Measurements from ENCODE around the gene TOMM34. TPM values are rescaled to one million over a fixed set of nuclear protein-coding genes. Genes with fewer than 3 reads are reported as not detected.
A peak's percentile ranks its signal among the peaks of the same experiment; 100 is the strongest.

The TOMM34 gene
- total and polyA plus RNA-seq, 9 of the 15 experiments (the other 6 are each of a cell fraction or from before 2014, with no cell fraction given) = 18.1 to 69.4 (median 41.7) TPM

GRCh38 chr20:44966030-44966961, 6.1 kb upstream of the TOMM34 start, which contains the start of gene STK4 (continued):
- TF ChIP-seq, protein P1, sequence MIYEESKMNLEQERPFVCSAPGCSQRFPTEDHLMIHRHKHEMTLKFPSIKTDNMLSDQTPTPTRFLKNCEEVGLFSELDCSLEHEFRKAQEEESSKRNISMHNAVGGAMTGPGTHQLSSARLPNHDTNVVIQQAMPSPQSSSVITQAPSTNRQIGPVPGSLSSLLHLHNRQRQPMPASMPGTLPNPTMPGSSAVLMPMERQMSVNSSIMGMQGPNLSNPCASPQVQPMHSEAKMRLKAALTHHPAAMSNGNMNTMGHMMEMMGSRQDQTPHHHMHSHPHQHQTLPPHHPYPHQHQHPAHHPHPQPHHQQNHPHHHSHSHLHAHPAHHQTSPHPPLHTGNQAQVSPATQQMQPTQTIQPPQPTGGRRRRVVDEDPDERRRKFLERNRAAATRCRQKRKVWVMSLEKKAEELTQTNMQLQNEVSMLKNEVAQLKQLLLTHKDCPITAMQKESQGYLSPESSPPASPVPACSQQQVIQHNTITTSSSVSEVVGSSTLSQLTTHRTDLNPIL (CRISPR knock-in tag; IDR thresholded peaks at IDR 0.05) = no peak
- TF ChIP-seq ZBTB26 (CRISPR knock-in tag; IDR thresholded peaks at IDR 0.05) (no peak), HMGN3 (IDR thresholded peaks at IDR 0.05; ENCODE audit: borderline replicate concordance, extremely low read depth, insufficient read length, low read depth, low read length) (peak; percentile 94), NCOR1 (IDR thresholded peaks at IDR 0.05) (no peak), ZNF695 (CRISPR knock-in tag; IDR thresholded peaks at IDR 0.05) (no peak), BMI1 (IDR thresholded peaks at IDR 0.05; ENCODE audit: low read length) (no peak), HNRNPLL (IDR thresholded peaks at IDR 0.05; ENCODE audit: low read depth, low read length, poor library complexity, severe bottlenecking) (peak; percentile 63), TOE1 (IDR thresholded peaks at IDR 0.05; ENCODE audit: borderline replicate concordance) (peak; percentile 99), TOE1 (CRISPR knock-in tag; IDR thresholded peaks at IDR 0.05; ENCODE audit: borderline replicate concordance, low read depth) (no peak), PHF8 (IDR thresholded peaks at IDR 0.05; ENCODE audit: borderline replicate concordance, low read length) (peak; percentile 90), EP300 (IDR thresholded peaks at IDR 0.05; ENCODE audit: low read length) (no peak), TCF7L2 (IDR thresholded peaks at IDR 0.05; ENCODE audit: low read depth, low read length) (no peak), ZBTB33 (CRISPR knock-in tag; IDR thresholded peaks at IDR 0.05) (peak; percentile 21; the same call in 1 of the 2 replicates), ZNF24 (IDR thresholded peaks at IDR 0.05) (peak; percentile 31; the same call in 1 of the 2 replicates)
- TF ChIP-seq, protein P2, sequence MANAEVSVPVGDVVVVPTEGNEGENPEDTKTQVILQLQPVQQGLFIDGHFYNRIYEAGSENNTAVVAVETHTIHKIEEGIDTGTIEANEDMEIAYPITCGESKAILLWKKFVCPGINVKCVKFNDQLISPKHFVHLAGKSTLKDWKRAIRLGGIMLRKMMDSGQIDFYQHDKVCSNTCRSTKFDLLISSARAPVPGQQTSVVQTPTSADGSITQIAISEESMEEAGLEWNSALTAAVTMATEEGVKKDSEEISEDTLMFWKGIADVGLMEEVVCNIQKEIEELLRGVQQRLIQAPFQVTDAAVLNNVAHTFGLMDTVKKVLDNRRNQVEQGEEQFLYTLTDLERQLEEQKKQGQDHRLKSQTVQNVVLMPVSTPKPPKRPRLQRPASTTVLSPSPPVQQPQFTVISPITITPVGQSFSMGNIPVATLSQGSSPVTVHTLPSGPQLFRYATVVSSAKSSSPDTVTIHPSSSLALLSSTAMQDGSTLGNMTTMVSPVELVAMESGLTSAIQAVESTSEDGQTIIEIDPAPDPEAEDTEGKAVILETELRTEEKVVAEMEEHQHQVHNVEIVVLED (CRISPR knock-in tag; IDR thresholded peaks at IDR 0.05) = peak; percentile 85
- TF ChIP-seq, protein P3, sequence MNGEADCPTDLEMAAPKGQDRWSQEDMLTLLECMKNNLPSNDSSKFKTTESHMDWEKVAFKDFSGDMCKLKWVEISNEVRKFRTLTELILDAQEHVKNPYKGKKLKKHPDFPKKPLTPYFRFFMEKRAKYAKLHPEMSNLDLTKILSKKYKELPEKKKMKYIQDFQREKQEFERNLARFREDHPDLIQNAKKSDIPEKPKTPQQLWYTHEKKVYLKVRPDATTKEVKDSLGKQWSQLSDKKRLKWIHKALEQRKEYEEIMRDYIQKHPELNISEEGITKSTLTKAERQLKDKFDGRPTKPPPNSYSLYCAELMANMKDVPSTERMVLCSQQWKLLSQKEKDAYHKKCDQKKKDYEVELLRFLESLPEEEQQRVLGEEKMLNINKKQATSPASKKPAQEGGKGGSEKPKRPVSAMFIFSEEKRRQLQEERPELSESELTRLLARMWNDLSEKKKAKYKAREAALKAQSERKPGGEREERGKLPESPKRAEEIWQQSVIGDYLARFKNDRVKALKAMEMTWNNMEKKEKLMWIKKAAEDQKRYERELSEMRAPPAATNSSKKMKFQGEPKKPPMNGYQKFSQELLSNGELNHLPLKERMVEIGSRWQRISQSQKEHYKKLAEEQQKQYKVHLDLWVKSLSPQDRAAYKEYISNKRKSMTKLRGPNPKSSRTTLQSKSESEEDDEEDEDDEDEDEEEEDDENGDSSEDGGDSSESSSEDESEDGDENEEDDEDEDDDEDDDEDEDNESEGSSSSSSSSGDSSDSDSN (IDR thresholded peaks at IDR 0.05; ENCODE audit: borderline replicate concordance in 1 of 2, low read depth in 2 of 2, low read length in 2 of 2) = peak; percentile 54 to 66; a peak in 2 of 4 replicates
